ENCODE data around the gene SEMA5A. TPM values are rescaled to one million over a fixed set of nuclear protein-coding genes. Genes with fewer than 3 reads are reported as not detected.

Gene SEMA5A
- polyA plus RNA-seq, 3 donors, result not detected

GRCh38 chr5:9516591-9516990, 29.3 kb downstream of the SEMA5A start:
- Histone ChIP-seq H3K36me3 (replicated peaks in 1 of 2; ENCODE audit: control insufficient read depth in 1 of 2, insufficient read depth in 2 of 2, low read length in 2 of 2) (no peaks in the 10 kb centered on the region), H3K9ac (ENCODE audit: insufficient read depth, low read length, poor library complexity, severe bottlenecking) (no peak overlapping the region), H2AFZ (ENCODE audit: insufficient read depth, low read depth, low read length, poor library complexity, severe bottlenecking) (no peak overlapping the region), H4K20me1 (ENCODE audit: insufficient read depth, low read length) (no peaks in the 10 kb centered on the region), H3K9me3 (replicated peaks in 1 of 2; ENCODE audit: control insufficient read depth in 1 of 2, insufficient read depth in 1 of 2, low read length in 2 of 2) (peaks cover 0 to under 1% of the 10 kb centered on the region in 2 donors), H3K4me2 (replicated peaks; ENCODE audit: extremely low read depth, low read length, poor library complexity, severe bottlenecking) (no peak overlapping the region), H3K79me2 (ENCODE audit: insufficient read depth, low read length) (no peaks in the 10 kb centered on the region), H3K4me1 (ENCODE audit: control insufficient read depth in 1 of 2, insufficient read depth in 2 of 2, low read length in 2 of 2) (no peaks in the 10 kb centered on the region), H3K27me3 (ENCODE audit: control insufficient read depth in 2 of 2, insufficient read depth in 2 of 2, low read length in 2 of 2) (no peaks in the 10 kb centered on the region), H3K4me3 (replicated peaks in 1 of 3; ENCODE audit: low read depth in 2 of 3, low read length in 3 of 3) (no peak overlapping the region), H3K27ac (ENCODE audit: low read depth in 1 of 2, low read length in 2 of 2) (no peak overlapping the region)
- intact Hi-C loops (cut with micrococcal nuclease), result no loop called here
- Mint-ChIP-seq H3K4me3 (no peak overlapping the region), H3K27ac (no peak overlapping the region), H3K9me3 (peaks cover 0 to 4% (median 2%) of the 10 kb centered on the region in 7 donors), H3K27me3 (ENCODE audit: low read depth in 3 of 3) (peaks cover 0 to 3% (median 2%) of the 10 kb centered on the region in 3 donors), H3K36me3 (no peaks in the 10 kb centered on the region), H3K4me1 (no peaks in the 10 kb centered on the region)
- WGBS (ENCODE audit: insufficient coverage), result 57% methylated on average over 4 of the region's 5 CpGs
- no peak for DNase-seq
- no peak for TF ChIP-seq CTCF (IDR thresholded peaks at IDR 0.05)

- intact Hi-C loops (cut with micrococcal nuclease), result no loop called here
- DNase-seq, result no peak
- no peak overlapping the region for H3K9ac ChIP-seq (ENCODE audit: insufficient read depth, low read length, poor library complexity, severe bottlenecking)
- H3K27ac ChIP-seq (ENCODE audit: low read depth in 1 of 2, low read length in 2 of 2), result no peak overlapping the region
- H3K4me1 ChIP-seq (ENCODE audit: control insufficient read depth in 1 of 2, insufficient read depth in 2 of 2, low read length in 2 of 2), result no peaks in the 10 kb centered on the region
- Mint-ChIP-seq H3K4me3 (no peak overlapping the region), H3K27me3 (ENCODE audit: low read depth in 3 of 3) (peaks cover 0 to 3% (median 0%) of the 10 kb centered on the region in 3 donors), H3K4me1 (no peaks in the 10 kb centered on the region), H3K9me3 (peaks cover 0 to 4% (median 0%) of the 10 kb centered on the region in 7 donors), H3K27ac (no peak overlapping the region), H3K36me3 (no peaks in the 10 kb centered on the region)
- no peaks in the 10 kb centered on the region for H3K27me3 ChIP-seq (ENCODE audit: control insufficient read depth in 2 of 2, insufficient read depth in 2 of 2, low read length in 2 of 2)
- 60% methylated on average over 2 of the region's 3 CpGs for WGBS (ENCODE audit: insufficient coverage)
- no peak overlapping the region for H2AFZ ChIP-seq (ENCODE audit: insufficient read depth, low read depth, low read length, poor library complexity, severe bottlenecking)
- no peaks in the 10 kb centered on the region for H3K79me2 ChIP-seq (ENCODE audit: insufficient read depth, low read length)
- TF ChIP-seq CTCF (IDR thresholded peaks at IDR 0.05), result no peak
- H4K20me1 ChIP-seq (ENCODE audit: insufficient read depth, low read length), result no peaks in the 10 kb centered on the region
- no peak overlapping the region for H3K4me3 ChIP-seq (replicated peaks in 1 of 3; ENCODE audit: low read depth in 2 of 3, low read length in 3 of 3)
- H3K9me3 ChIP-seq (replicated peaks in 1 of 2; ENCODE audit: control insufficient read depth in 1 of 2, insufficient read depth in 1 of 2, low read length in 2 of 2), result no peaks in the 10 kb centered on the region
- H3K36me3 ChIP-seq (replicated peaks in 1 of 2; ENCODE audit: control insufficient read depth in 1 of 2, insufficient read depth in 2 of 2, low read length in 2 of 2), result no peaks in the 10 kb centered on the region
- H3K4me2 ChIP-seq (replicated peaks; ENCODE audit: extremely low read depth, low read length, poor library complexity, severe bottlenecking), result no peak overlapping the region
These were observed 30.4 kb downstream of the SEMA5A start for GRCh38 chr5:9515436-9515835.
